ENCODE results near the gene BACH2. TPM values are rescaled to one million over a fixed set of nuclear protein-coding genes. Genes with fewer than 3 reads are reported as not detected.
"Not testable (repeated sequence)": the region's sequence is repeated elsewhere in the genome, so short reads cannot be mapped to it uniquely, and the experiment has no call there.

The BACH2 gene
- total and polyA plus RNA-seq, 7 donors, result 0.12 to 16.9 (median 5.9) TPM

- Histone ChIP-seq H3K4me3 (no peak overlapping the region), H3K36me3 (ENCODE audit: insufficient read depth in 1 of 2, low read depth in 1 of 2) (no peaks in the 10 kb centered on the region), H3K9me3 (peaks cover 4% of the 10 kb centered on the region), H3K27ac (no peak overlapping the region), H3K4me1 (peaks cover 22% of the 10 kb centered on the region), H3K27me3 (ENCODE audit: insufficient read depth in 3 of 3, low read length in 2 of 3) (no peaks in the 10 kb centered on the region)
- WGBS, 3 donors, result 90 to 96% (median 92%) methylated on average over 3 of the region's 3 CpGs
- intact Hi-C loops (cut with DNase I), result loop anchor here (5.0 to 10.0 kb wide), 2 partner anchors 75 to 168 kb away; no protein-coding TSS in a partner anchor
- ATAC-seq (no peak), DNase-seq (no peak)
- TF ChIP-seq, protein P1, sequence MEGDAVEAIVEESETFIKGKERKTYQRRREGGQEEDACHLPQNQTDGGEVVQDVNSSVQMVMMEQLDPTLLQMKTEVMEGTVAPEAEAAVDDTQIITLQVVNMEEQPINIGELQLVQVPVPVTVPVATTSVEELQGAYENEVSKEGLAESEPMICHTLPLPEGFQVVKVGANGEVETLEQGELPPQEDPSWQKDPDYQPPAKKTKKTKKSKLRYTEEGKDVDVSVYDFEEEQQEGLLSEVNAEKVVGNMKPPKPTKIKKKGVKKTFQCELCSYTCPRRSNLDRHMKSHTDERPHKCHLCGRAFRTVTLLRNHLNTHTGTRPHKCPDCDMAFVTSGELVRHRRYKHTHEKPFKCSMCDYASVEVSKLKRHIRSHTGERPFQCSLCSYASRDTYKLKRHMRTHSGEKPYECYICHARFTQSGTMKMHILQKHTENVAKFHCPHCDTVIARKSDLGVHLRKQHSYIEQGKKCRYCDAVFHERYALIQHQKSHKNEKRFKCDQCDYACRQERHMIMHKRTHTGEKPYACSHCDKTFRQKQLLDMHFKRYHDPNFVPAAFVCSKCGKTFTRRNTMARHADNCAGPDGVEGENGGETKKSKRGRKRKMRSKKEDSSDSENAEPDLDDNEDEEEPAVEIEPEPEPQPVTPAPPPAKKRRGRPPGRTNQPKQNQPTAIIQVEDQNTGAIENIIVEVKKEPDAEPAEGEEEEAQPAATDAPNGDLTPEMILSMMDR (IDR thresholded peaks at IDR 0.05), result no peak
Observed at GRCh38 chr6:90119618-90120017, 177.0 kb downstream of the BACH2 start.

DNA sequence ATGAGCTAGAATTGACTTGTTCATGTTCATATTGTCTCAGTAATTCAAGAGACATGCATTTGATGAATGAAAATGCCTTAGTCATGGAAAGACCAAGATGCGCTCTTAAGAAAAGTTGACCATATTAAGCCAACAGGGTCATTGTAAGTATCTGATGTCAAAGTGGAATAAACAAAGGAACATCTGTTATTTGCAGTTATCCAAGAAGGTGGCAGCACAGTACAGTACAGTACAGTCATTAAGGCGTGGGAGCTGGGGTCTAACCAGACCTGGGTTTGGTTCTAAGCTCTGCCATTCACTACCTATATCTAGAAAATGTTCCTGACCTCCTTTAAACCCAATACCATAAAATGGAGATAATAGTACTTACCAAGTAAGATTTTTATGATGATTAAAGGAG lies 178.1 kb downstream of the BACH2 start:
- 77 to 83% (median 81%) methylated on average over 2 of the region's 2 CpGs for WGBS, 3 donors
- ATAC-seq, result no peak
- DNase-seq, result no peak
- TF ChIP-seq, protein P1 (IDR thresholded peaks at IDR 0.05), result no peak
- H3K4me3 ChIP-seq, result no peak overlapping the region
- intact Hi-C loops (cut with DNase I), result no loop called here
- no peak overlapping the region for H3K27ac ChIP-seq
- peaks cover 22% of the 10 kb centered on the region for H3K4me1 ChIP-seq
- H3K9me3 ChIP-seq, result peaks cover 5% of the 10 kb centered on the region
- no peaks in the 10 kb centered on the region for H3K27me3 ChIP-seq (ENCODE audit: insufficient read depth in 3 of 3, low read length in 2 of 3)
- H3K36me3 ChIP-seq (ENCODE audit: insufficient read depth in 1 of 2, low read depth in 1 of 2), result no peaks in the 10 kb centered on the region

DNA sequence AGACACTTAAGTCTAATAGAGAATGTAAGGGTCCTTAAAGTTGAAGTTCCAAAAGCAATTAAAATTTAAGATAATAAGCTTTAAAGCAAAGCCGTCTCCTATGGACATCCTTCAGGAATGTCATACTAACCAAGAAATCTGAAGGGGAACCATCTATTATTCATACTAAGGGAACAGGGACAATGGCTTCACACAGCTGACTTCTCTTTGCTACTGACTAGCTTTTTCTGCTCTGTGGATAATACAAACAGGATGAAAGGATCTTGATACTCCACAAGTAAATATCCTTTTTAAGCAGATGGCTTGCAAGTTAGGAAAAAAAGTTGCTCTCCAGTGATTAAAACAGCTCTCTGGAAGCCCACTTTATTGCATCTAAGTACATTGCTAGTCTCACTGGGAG lies 178.6 kb downstream of the BACH2 start:
- 96 to 98% (median 97%) methylated on average over 1 of the region's 1 CpG for WGBS, 3 donors
- DNase-seq (no peak), ATAC-seq (no peak)
- H3K9me3 ChIP-seq, result peaks cover 9% of the 10 kb centered on the region
- TF ChIP-seq, protein P1 (IDR thresholded peaks at IDR 0.05), result no peak
- H3K4me3 ChIP-seq, result no peak overlapping the region
- peaks cover 22% of the 10 kb centered on the region for H3K4me1 ChIP-seq
- H3K27me3 ChIP-seq (ENCODE audit: insufficient read depth in 3 of 3, low read length in 2 of 3), result no peaks in the 10 kb centered on the region
- H3K27ac ChIP-seq, result no peak overlapping the region
- intact Hi-C loops (cut with DNase I), result no loop called here
- H3K36me3 ChIP-seq (ENCODE audit: insufficient read depth in 1 of 2, low read depth in 1 of 2), result no peaks in the 10 kb centered on the region

DNA sequence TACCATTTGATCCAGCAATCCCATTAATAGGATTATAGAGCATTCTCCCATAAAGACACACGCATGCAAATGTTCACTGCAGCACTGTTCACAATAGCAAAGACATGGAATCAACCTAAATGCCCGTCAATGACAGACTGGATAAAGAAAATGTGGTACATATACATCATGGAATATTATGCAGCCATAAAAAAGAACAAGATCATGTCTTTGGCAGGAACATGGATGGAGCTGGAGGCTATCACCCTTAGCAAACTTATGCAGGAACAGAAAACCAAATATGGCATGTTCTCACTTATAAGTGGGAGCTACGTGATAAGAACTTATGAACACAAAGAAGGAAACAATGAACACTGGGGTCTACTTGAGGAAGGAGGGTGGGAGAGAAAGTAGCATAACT lies 180.5 kb downstream of the BACH2 start:
- intact Hi-C loops (cut with DNase I); H3K27me3 ChIP-seq (ENCODE audit: insufficient read depth in 3 of 3, low read length in 2 of 3); H3K4me1 ChIP-seq; H3K27ac ChIP-seq; DNase-seq; H3K36me3 ChIP-seq (ENCODE audit: insufficient read depth in 1 of 2, low read depth in 1 of 2); H3K9me3 ChIP-seq; ATAC-seq; H3K4me3 ChIP-seq: not testable (repeated sequence)
- 80 to 83% (median 81%) methylated on average over 3 of the region's 3 CpGs for WGBS, 3 donors

DNA sequence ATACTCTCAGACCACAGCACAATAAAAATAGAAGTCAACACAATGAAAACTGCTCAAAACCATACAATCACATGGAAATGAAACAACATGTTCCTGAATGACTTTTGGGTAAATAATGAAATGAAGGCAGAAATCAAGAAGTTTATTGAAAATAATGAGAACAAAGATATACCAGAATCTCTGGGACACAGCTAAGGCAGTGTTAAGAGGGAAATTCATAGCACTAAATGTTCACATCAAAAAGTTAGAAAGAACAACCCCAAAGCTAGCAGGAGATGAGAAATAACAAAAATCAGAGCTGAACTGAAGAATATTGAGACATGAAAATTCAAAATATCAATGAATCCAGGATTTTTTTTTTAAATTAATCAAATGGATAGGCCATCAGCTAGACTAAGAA lies 183.3 kb downstream of the BACH2 start:
- TF ChIP-seq, protein P1 (IDR thresholded peaks at IDR 0.05), result no peak
- ATAC-seq (no peak), DNase-seq (no peak)
- H3K4me3 ChIP-seq, result no peak overlapping the region
- H3K27ac ChIP-seq, result no peak overlapping the region
- H3K4me1 ChIP-seq, result no peaks in the 10 kb centered on the region
- H3K9me3 ChIP-seq, result peaks cover 9% of the 10 kb centered on the region
- no peaks in the 10 kb centered on the region for H3K27me3 ChIP-seq (ENCODE audit: insufficient read depth in 3 of 3, low read length in 2 of 3)
- intact Hi-C loops (cut with DNase I), result no loop called here
- no peaks in the 10 kb centered on the region for H3K36me3 ChIP-seq (ENCODE audit: insufficient read depth in 1 of 2, low read depth in 1 of 2)
